Pancreas (tissue), 10 donors: Measurements from ENCODE around the gene NCAM2. TPM values are rescaled to one million over a fixed set of nuclear protein-coding genes. Genes with fewer than 3 reads are reported as not detected.

Experiments used
- ATAC-seq, 4 donors: fragments of 200-7000 bp; cut with Tn5 transposase; one replicate each; pipeline versions ENCODE4 v1.8.0 to v1.9.1; 2020; ENCODE audit warnings: mild to moderate bottlenecking in 4 of 4, moderate library complexity in 4 of 4
- DNase-seq, 6 donors: peaks; one replicate each; pipeline ENCODE4 v3.0.0-alpha.2; 2020
- FAIRE-seq: peaks from 2 replicates; lab custom pipeline; 2012; peaks lifted over from hg19 to GRCh38; lab: Jason Lieb, UNC
- H3K27ac ChIP-seq, 4 donors: fragments of 200-600 bp; sonication (generic); 1 replicate in 3 of 4; 2 replicates in 1 of 4; pipeline versions ENCODE4 v1.5.0 to v1.8.0; 2020
- H3K27me3 ChIP-seq, 4 donors: fragments of 200-600 bp; one replicate each; pipeline ENCODE4 v1.8.0; 2021
- H3K36me3 ChIP-seq, 3 donors: fragments of 200-600 bp; sonication (generic) in 1 of 3; one replicate each; pipeline versions ENCODE4 v1.5.0 to v1.8.0; 2020 to 2021
- H3K4me1 ChIP-seq, 3 donors: fragments of 200-600 bp; one replicate each; pipeline ENCODE4 v1.8.0; 2021
- H3K4me3 ChIP-seq, 4 donors: fragments of 200-600 bp; sonication (generic) in 2 of 4; one replicate each; pipeline versions ENCODE4 v1.5.0 to v1.8.0; 2020 to 2021
- H3K9me3 ChIP-seq, 4 donors: fragments of 200-600 bp; one replicate each; pipeline ENCODE4 v1.8.0; 2021
- WGBS, 2 donors: extraction: QIAGEN DNeasy Blood & Tissue Kit; methylation state at CpG; one replicate each; pipeline ENCODE4 v1.1.7; 2013; 5-methylcytosine and 5-hydroxymethylcytosine counted together
- intact Hi-C, 3 donors: fragments of 100-400 bp; cut with DNase I; formaldehyde crosslinking; loops; one replicate each; pipeline versions ENCODE4 v1.11.1 to v1.14.2; 2022
- polyA plus RNA-seq, 2 donors: library from polyadenylated mRNA; stranded (reverse); fragments of 200-250 nt; gene quantifications; one replicate each; pipeline ENCODE4 v1.2.3, GENCODE V29; 2013
- total RNA-seq, 6 donors: library from RNA; stranded (reverse); fragmentation: NEBNext Ultra II Directional in 4 of 6; extraction: Animal tissue kit (Norgen Biotek cat#: 25700) in 4 of 6; gene quantifications; one replicate each; pipeline versions ENCODE4 v1.2.1 to v1.2.4, GENCODE V29; 2021 to 2023
- TF ChIP-seq, protein P1 (sequence below), 4 donors: fragments of 200-600 bp; sonication (generic) in 3 of 4; IDR thresholded peaks; one replicate each; pipeline versions ENCODE4 v1.5.0 to v1.8.0; 2021; ENCODE audit warnings: antibody characterized with exemption in 4 of 4
- donor health status: healthy with polysubstance abuse.
- donor health status: DM: no; HTN: no; CAD: no; lungs with moderate emphysema.
- donor health status: DM: no; HTN: no; CAD: no.
- donor health status: control.
- donor health status: control.
- donor health status: Bipolar disorder and iron deficiency.
- donor health status: DM: yes; HTN: yes; CAD: no.
- donor health status: DM: no; HTN: no; CAD: no.
- donor health status: DM: no; HTN: no; CAD: no.
- donor health status: DM: yes; HTN: yes; CAD: no.

NCAM2 gene
- total and polyA plus RNA-seq, 8 donors = under 0.01 to 1.0 (median 0.27) TPM

DNA sequence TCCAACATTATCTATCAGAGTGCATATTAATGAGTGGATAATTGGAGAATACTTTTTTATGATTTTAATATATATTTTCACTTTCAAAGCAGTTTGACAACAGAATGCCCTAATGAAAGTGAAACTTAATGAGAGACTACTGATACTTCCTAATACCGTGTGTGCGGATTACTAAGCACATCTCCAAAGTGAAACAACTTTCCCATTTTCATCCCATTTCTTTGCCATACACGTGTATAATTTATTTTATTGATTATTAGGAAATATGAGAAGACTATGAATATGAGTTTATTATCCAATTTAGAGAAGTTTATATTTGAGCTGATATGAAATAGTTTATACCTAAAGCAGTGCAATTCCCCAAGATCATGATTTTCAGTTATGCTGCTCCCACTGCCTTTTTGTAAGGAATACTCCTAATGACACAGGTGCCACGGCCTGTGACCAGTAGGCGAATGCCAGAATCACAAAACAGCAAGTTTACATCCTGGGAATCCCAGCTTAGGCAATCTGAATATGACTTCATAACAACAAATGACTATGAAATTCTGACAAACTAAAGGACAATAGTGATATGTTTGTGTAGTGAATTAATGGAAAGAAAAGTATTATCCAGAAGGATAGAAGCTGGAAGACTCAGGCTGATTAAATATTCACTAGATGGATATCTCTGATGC is 202.9 kb downstream of the NCAM2 start:
- Histone ChIP-seq H3K27me3 (no peaks in the 10 kb centered on the region), H3K4me1 (no peaks in the 10 kb centered on the region), H3K4me3 (no peak overlapping the region), H3K9me3 (no peaks in the 10 kb centered on the region), H3K36me3 (no peaks in the 10 kb centered on the region), H3K27ac (no peak overlapping the region)
- 30 to 51% methylated on average over 5 of the region's 5 CpGs for WGBS, 2 donors
- no peak for FAIRE-seq
- TF ChIP-seq, protein P1, sequence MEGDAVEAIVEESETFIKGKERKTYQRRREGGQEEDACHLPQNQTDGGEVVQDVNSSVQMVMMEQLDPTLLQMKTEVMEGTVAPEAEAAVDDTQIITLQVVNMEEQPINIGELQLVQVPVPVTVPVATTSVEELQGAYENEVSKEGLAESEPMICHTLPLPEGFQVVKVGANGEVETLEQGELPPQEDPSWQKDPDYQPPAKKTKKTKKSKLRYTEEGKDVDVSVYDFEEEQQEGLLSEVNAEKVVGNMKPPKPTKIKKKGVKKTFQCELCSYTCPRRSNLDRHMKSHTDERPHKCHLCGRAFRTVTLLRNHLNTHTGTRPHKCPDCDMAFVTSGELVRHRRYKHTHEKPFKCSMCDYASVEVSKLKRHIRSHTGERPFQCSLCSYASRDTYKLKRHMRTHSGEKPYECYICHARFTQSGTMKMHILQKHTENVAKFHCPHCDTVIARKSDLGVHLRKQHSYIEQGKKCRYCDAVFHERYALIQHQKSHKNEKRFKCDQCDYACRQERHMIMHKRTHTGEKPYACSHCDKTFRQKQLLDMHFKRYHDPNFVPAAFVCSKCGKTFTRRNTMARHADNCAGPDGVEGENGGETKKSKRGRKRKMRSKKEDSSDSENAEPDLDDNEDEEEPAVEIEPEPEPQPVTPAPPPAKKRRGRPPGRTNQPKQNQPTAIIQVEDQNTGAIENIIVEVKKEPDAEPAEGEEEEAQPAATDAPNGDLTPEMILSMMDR (IDR thresholded peaks at IDR 0.05) = no peak
- intact Hi-C loops = no loop called here
- no peak for DNase-seq
- ATAC-seq = peak in 2 of 4 donors; percentile 42 to 71

DNA sequence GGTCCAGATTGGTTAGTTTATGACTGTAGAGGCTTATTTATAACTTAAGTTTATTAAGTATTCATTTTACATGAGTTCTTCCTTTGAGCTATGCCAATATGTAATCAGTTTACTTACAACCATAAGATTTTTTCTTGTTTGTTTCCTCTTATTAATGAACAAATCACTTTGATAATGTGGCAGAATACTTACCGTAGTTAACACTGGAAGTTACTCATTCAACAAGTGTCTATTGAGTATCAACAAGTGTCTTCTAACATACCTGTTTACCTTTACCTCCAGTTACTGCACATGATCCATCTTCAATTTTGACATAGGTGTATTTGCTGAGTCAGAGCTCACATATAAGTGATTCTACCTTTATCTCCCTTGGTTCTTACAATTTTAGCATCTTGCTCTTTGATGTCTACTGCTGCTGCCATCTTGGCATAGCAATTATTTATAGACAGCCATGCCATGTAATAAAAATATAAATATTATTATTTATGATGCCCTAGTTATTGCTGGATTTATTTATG is 205.7 kb downstream of the NCAM2 start:
- Histone ChIP-seq H3K9me3 (no peaks in the 10 kb centered on the region), H3K27ac (no peak overlapping the region), H3K4me3 (no peak overlapping the region), H3K4me1 (no peaks in the 10 kb centered on the region), H3K36me3 (no peaks in the 10 kb centered on the region), H3K27me3 (no peaks in the 10 kb centered on the region)
- ATAC-seq = no peak
- no peak for DNase-seq
- no peak for FAIRE-seq
- TF ChIP-seq, protein P1 (IDR thresholded peaks at IDR 0.05) = no peak
- intact Hi-C loops = no loop called here
- WGBS, 2 donors = 44 to 67% methylated on average over 1 of the region's 1 CpG

DNA sequence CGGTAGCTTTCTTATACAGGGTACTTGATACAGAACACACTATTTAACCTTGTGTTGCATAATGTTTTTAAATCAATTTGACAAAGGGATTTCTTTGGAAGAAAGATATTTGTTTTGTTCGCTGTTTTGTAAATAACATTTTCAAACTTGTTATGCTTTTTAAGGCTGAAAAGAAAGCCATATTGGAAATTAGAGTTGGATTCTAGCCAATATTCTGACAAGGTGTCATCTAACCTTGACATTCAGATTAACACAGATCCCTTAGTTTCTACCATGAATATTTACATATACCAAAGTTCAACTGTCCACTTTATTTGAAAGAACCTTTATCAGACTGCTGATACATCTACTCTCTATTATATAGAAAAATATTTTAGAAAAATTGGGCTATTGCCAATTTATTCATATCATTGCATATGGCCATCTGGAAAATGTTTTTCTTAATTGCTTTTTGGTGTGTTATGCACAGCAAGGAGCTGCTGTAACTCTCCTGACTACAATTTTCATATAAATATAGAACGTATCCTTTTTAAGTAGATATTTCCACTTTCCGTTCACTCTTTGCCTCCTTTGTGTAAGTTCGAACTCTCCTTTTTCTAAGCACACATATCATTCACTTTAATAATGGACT is 206.3 kb downstream of the NCAM2 start:
- Histone ChIP-seq H3K4me3 (no peak overlapping the region), H3K36me3 (no peaks in the 10 kb centered on the region), H3K4me1 (no peaks in the 10 kb centered on the region), H3K27ac (no peak overlapping the region), H3K27me3 (no peaks in the 10 kb centered on the region), H3K9me3 (no peaks in the 10 kb centered on the region)
- DNase-seq = no peak
- TF ChIP-seq, protein P1 (IDR thresholded peaks at IDR 0.05) = no peak
- intact Hi-C loops = no loop called here
- FAIRE-seq = no peak
- ATAC-seq = no peak
- 53 to 68% methylated on average over 5 of the region's 5 CpGs for WGBS, 2 donors

DNA sequence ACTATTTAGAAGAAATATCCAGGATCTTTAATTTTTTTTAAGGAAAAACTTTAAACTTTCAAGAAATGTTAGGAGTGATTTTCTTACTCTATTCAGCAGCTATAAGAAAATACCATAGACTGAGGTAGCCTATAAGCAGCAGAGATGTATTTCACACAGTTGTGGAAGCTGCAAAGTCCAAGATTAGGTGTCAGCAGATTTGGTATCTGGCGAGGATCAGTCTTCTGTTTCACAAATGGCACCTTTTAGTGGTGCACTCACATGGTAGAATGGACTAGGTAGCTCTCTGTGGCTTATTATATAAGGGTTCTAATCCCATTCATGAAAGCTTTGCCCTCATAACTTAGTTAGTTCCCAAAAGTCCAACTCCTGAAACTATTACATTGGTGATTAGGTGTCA is 207.4 kb downstream of the NCAM2 start:
- H3K27me3 ChIP-seq = no peaks in the 10 kb centered on the region

More for the DNA sequence above, 207.4 kb downstream of the NCAM2 start:
- 32 to 62% methylated on average over 1 of the region's 1 CpG for WGBS, 2 donors
- no peaks in the 10 kb centered on the region for H3K4me1 ChIP-seq
- DNase-seq (no peak), ATAC-seq (no peak), FAIRE-seq (no peak)
- no peak overlapping the region for H3K27ac ChIP-seq
- no peaks in the 10 kb centered on the region for H3K36me3 ChIP-seq
- no peak overlapping the region for H3K4me3 ChIP-seq
- H3K9me3 ChIP-seq = no peaks in the 10 kb centered on the region
- TF ChIP-seq, protein P1 (IDR thresholded peaks at IDR 0.05) = no peak
- intact Hi-C loops = no loop called here
